IPS-20b (cell line): ENCODE results near the gene BMPR1A.
"Not testable (repeated sequence)": the region's sequence is repeated elsewhere in the genome, so short reads cannot be mapped to it uniquely, and the experiment has no call there.

Experiments used
- H3K27ac ChIP-seq: one replicate; pipeline ENCODE4 v1.5.1; 2013; ENCODE audit warnings: low read length
- H3K27me3 ChIP-seq: 2 replicates; pipeline ENCODE4 v1.6.1; 2013; ENCODE audit warnings: mild to moderate bottlenecking, low read length, inconsistent platforms; ENCODE audit not compliant: insufficient read depth
- H3K36me3 ChIP-seq: 2 replicates; pipeline ENCODE4 v1.6.1; 2013; ENCODE audit warnings: low read depth, mild to moderate bottlenecking, inconsistent platforms, low read length, moderate library complexity; ENCODE audit not compliant: insufficient read depth
- H3K4me1 ChIP-seq: 2 replicates; pipeline ENCODE4 v1.6.1; 2013; ENCODE audit warnings: mild to moderate bottlenecking, control low read depth, inconsistent platforms, low read length, moderate library complexity; ENCODE audit not compliant: insufficient read depth
- H3K4me3 ChIP-seq: 2 replicates; pipeline ENCODE4 v1.5.1; 2013; ENCODE audit warnings: mild to moderate bottlenecking, low read length, inconsistent platforms
- H3K9ac ChIP-seq: 2 replicates; pipeline ENCODE4 v1.6.1; 2013; ENCODE audit warnings: low read depth, mild to moderate bottlenecking, inconsistent platforms, low read length, moderate library complexity
- H3K9me3 ChIP-seq: 2 replicates; pipeline ENCODE4 v1.6.1; 2013; ENCODE audit warnings: mild to moderate bottlenecking, low read depth, low read length, inconsistent platforms; ENCODE audit not compliant: insufficient read depth

BMPR1A gene

DNA sequence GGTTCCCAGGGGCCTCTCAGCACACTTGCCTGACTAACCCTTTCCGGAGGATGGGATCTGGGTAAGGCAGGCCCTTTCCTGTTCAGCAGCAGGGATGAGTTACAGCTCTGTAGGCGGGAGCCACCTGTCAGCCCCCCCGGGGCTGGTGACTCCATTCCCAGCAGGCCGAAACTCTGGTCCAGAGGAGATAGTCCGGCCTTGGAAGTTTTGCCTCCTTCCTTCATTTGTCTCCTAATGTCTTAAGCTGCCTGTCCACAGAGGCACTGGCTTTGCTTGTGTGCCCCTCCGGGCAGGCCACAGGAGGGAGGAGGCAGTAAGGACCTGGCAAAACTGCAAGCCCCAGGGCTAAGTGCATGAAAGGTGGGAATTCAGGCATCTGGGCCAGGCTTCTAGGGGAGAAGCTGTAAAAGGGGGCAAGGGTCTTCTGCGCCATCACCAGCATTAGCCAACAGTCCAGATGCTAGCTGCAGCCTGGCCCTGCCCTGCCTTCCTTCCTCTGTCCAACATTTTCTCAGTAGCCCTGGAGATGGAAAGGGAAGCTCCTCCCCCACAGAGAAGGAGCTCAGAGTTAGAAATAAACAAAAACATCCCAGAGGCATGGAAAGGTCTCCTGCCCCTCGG is 213.1 kb downstream of the BMPR1A start:
- H3K27ac ChIP-seq = no peak overlapping the region
- H3K9ac ChIP-seq = no peak overlapping the region

DNA sequence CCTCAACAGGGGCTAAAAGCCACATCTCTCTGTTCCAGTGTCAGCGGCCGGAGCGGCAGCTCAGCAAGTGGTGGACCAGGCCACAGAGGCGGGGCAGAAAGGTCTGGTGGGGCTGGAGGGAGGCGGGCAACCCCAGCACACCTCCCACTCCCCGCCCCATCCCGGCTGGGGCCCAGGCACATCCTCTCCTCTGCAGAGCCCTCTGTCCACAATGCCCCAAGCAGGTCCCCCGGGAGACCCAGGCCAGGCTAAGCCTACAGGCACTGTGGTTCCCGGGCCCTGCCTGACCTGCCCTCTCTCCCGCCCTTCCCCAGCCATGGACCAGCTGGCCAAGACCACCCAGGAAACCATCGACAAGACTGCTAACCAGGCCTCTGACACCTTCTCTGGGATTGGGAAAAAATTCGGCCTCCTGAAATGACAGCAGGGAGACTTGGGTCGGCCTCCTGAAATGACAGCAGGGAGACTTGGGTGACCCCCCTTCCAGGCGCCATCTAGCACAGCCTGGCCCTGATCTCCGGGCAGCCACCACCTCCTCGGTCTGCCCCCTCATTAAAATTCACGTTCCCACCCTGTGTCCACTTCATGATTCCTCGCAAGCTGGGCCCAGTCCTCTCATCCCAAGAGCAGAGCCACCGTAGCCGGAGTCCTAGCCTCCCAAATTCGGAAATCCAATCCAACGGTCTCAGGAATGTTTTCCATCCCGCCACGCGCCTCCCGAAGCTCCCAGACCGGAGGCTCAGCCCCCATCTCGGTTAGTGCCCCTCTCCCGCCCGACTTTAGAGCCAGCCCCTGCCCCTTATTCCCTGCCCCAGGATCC is 214.0 kb downstream of the BMPR1A start:
- Histone ChIP-seq H3K27me3 (peaks cover 30% of the 10 kb centered on the region), H3K9ac (peak overlapping the region; percentile 77; the same call in 1 of the 2 replicates), H3K27ac (no peak overlapping the region)

More for the DNA sequence above, 213.1 kb downstream of the BMPR1A start:
- peaks cover 12% of the 10 kb centered on the region; the same call in 1 of the 2 replicates for H3K4me1 ChIP-seq
- H3K27me3 ChIP-seq = peaks cover 30% of the 10 kb centered on the region
- H3K4me3 ChIP-seq = peak overlapping the region; percentile 75; the same call in 1 of the 2 replicates
- H3K36me3 ChIP-seq = no peaks in the 10 kb centered on the region
- H3K9me3 ChIP-seq = no peaks in the 10 kb centered on the region

GRCh38 chr10:86970982-86971231 is 214.5 kb downstream of the BMPR1A start:
- H3K9ac ChIP-seq = peak overlapping the region; percentile 77; the same call in 1 of the 2 replicates
- no peaks in the 10 kb centered on the region for H3K36me3 ChIP-seq
- H3K4me1 ChIP-seq = peaks cover 12% of the 10 kb centered on the region; the same call in 1 of the 2 replicates
- peaks cover 30% of the 10 kb centered on the region for H3K27me3 ChIP-seq
- no peak overlapping the region for H3K27ac ChIP-seq
- H3K9me3 ChIP-seq = no peaks in the 10 kb centered on the region
- H3K4me3 ChIP-seq = peak overlapping the region; percentile 75

More for the DNA sequence above, 214.0 kb downstream of the BMPR1A start:
- Histone ChIP-seq H3K36me3 (no peaks in the 10 kb centered on the region), H3K4me1 (peaks cover 12% of the 10 kb centered on the region; the same call in 1 of the 2 replicates), H3K9me3 (no peaks in the 10 kb centered on the region), H3K4me3 (peak overlapping the region; percentile 75)

- Histone ChIP-seq H3K4me1 (peaks cover 12% of the 10 kb centered on the region; the same call in 1 of the 2 replicates), H3K27me3 (peaks cover 30% of the 10 kb centered on the region), H3K9ac (peak overlapping the region; percentile 77), H3K4me3 (peak overlapping the region; percentile 75), H3K9me3 (no peaks in the 10 kb centered on the region), H3K36me3 (no peaks in the 10 kb centered on the region), H3K27ac (no peak overlapping the region)
These were observed 215.0 kb downstream of the BMPR1A start for GRCh38 chr10:86971232-86971991.

DNA sequence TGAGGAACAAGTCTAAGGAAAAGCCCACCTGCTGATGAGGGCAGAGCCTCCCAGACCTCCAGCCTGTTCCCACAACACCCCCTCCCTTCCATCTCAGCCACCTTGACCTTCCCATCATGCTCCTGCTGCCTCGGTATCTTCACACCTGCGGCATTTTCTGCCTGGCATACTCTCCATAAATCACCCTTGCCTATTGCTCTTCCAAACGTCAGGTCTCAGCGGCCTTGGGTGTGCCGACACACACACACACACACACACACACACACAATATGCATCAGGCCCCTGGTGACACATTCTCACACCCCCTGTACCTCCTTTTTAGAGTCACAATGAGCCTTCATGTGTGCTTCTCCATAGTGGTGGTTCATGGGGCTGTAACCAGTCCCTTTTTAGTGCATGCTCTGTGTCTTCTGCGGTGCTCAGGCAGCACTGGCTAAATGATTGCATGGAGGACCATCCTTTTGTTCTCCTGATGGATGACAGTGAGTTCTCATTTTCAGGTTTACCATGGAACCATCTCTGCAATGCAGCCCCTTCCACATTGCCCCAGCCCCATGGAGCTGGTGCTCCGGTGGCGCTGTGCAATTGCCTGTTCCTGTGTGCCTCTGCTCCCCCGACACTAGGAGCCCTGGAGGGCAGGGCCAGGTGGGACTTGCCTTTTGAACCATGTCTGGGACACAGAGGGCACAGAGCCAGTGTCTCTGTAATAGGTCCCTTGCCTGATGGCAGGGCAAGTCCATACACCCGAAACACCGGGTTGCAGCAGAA is 216.4 kb downstream of the BMPR1A start:
- Histone ChIP-seq H3K4me1 (peaks cover 12% of the 10 kb centered on the region; the same call in 1 of the 2 replicates), H3K27me3 (peaks cover 30% of the 10 kb centered on the region), H3K36me3 (no peaks in the 10 kb centered on the region), H3K9me3 (no peaks in the 10 kb centered on the region), H3K27ac (no peak overlapping the region), H3K4me3 (no peak overlapping the region), H3K9ac (no peak overlapping the region)

- H3K27ac ChIP-seq = no peak overlapping the region
- peaks cover 30% of the 10 kb centered on the region for H3K27me3 ChIP-seq
- H3K9ac ChIP-seq = no peak overlapping the region
- H3K36me3 ChIP-seq = no peaks in the 10 kb centered on the region
- H3K9me3 ChIP-seq = no peaks in the 10 kb centered on the region
- H3K4me3 ChIP-seq = no peak overlapping the region
- peaks cover 11% of the 10 kb centered on the region; the same call in 1 of the 2 replicates for H3K4me1 ChIP-seq
These were observed 218.1 kb downstream of the BMPR1A start for GRCh38 chr10:86974484-86974883.

- H3K4me3 ChIP-seq = no peak overlapping the region
- H3K27me3 ChIP-seq = peaks cover 17% of the 10 kb centered on the region
- H3K9me3 ChIP-seq = no peaks in the 10 kb centered on the region
- no peak overlapping the region for H3K9ac ChIP-seq
- H3K27ac ChIP-seq = no peak overlapping the region
- H3K4me1 ChIP-seq = peaks cover 3% of the 10 kb centered on the region; the same call in 1 of the 2 replicates
- no peaks in the 10 kb centered on the region for H3K36me3 ChIP-seq
These were observed 220.1 kb downstream of the BMPR1A start for GRCh38 chr10:86976362-86977056.

DNA sequence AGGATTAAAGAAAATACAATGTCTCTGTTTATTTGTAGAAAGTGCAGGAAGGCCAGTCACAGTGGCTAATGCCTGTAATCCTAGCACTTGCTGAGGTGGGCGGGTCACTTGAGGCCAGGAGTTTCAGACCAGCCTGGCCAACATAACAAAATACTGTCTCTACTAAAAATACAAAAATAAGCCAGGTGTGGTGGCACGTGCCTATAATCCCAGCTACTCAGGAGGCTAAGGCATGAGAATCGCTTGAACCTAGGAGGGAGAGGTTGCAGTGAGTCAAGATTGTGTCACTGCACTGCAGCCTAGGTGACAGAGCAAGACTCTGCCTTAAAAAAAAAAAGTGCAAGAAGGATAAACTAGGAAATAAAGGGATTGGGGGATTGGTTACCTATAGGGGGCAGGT is 222.0 kb downstream of the BMPR1A start:
- H3K36me3 ChIP-seq, H3K4me1 ChIP-seq, H3K27me3 ChIP-seq, H3K9ac ChIP-seq, H3K9me3 ChIP-seq, H3K4me3 ChIP-seq, H3K27ac ChIP-seq: not testable (repeated sequence)

DNA sequence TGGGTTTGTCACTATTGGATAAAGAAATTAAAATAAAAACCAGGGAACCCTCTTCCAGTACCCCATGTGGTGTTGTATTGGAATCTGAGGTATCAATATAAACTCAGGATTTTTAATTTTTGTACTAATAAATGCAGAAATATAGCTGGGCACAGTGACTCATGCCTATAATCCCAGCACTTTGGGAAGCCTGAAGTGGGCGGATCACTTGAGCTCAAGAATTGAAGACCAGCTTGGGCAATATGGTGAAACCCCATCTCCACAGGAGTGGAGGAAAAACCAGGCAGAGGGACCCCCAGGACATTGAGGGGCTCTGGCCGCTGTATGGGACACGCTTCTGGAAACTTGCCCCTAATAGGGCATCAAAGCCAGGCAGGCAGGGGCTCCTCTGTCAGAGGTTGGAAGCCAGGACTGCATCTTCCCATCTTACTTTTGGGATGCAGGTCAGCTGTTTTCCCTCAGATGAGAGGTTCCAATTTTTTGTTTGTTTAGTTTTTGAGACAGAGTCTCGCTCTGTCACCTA is 222.9 kb downstream of the BMPR1A start:
- H3K36me3 ChIP-seq = no peaks in the 10 kb centered on the region
- no peak overlapping the region for H3K27ac ChIP-seq
- no peak overlapping the region for H3K9ac ChIP-seq
- H3K27me3 ChIP-seq = no peaks in the 10 kb centered on the region
- no peaks in the 10 kb centered on the region for H3K9me3 ChIP-seq
- H3K4me3 ChIP-seq = no peak overlapping the region
- no peaks in the 10 kb centered on the region for H3K4me1 ChIP-seq

- Histone ChIP-seq H3K9me3 (no peaks in the 10 kb centered on the region), H3K9ac (no peak overlapping the region), H3K27me3 (no peaks in the 10 kb centered on the region), H3K4me1 (no peaks in the 10 kb centered on the region), H3K4me3 (no peak overlapping the region), H3K27ac (no peak overlapping the region), H3K36me3 (no peaks in the 10 kb centered on the region)
These were observed 223.6 kb downstream of the BMPR1A start for GRCh38 chr10:86979977-86980448.
